Fibroblast of mammary gland (primary cell): ENCODE measurements around the gene RGCC.
A peak's percentile ranks its signal among the peaks of the same experiment; 100 is the strongest.
"Not testable (repeated sequence)": the region's sequence is repeated elsewhere in the genome, so short reads cannot be mapped to it uniquely, and the experiment has no call there.

ENCODE experiments used
- DNase-seq: peaks from one replicate; pipeline ENCODE4 v3.0.0-alpha.2; 2010; ENCODE audit warnings: low read depth
- H3K4me3 ChIP-seq: 2 replicates; pipeline ENCODE4 v1.5.1; 2011; ENCODE audit warnings: low read depth, mild to moderate bottlenecking, low read length, moderate library complexity; ENCODE audit not compliant: control insufficient read depth
- TF ChIP-seq, protein P1 (sequence below): conservative IDR thresholded peaks from 2 replicates; pipeline ENCODE4 v1.5.1; 2011; ENCODE audit warnings: low read depth, low read length, inconsistent platforms; ENCODE audit not compliant: control insufficient read depth, insufficient read depth

RGCC gene

DNA sequence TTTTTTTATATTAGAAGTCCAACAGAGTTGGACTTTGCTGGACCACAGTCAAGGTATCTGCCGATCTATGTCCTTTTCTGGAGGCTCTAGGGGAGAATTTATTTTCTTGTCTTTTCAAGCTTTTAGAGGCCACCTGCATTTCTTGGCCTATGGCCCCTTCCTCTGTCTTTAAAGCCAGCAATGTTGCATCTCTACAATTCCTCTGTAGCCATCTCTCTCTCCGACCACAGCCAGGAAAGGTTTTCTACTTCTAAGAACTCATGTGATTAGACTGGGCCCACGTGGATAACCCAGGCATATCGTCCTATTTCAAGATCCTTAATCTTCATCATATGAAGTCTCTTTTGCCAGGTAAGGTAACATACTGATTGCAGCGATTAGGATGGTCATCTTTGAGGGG lies 43.5 kb upstream of the RGCC start:
- TF ChIP-seq, protein P1, sequence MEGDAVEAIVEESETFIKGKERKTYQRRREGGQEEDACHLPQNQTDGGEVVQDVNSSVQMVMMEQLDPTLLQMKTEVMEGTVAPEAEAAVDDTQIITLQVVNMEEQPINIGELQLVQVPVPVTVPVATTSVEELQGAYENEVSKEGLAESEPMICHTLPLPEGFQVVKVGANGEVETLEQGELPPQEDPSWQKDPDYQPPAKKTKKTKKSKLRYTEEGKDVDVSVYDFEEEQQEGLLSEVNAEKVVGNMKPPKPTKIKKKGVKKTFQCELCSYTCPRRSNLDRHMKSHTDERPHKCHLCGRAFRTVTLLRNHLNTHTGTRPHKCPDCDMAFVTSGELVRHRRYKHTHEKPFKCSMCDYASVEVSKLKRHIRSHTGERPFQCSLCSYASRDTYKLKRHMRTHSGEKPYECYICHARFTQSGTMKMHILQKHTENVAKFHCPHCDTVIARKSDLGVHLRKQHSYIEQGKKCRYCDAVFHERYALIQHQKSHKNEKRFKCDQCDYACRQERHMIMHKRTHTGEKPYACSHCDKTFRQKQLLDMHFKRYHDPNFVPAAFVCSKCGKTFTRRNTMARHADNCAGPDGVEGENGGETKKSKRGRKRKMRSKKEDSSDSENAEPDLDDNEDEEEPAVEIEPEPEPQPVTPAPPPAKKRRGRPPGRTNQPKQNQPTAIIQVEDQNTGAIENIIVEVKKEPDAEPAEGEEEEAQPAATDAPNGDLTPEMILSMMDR: no peak
- no peak overlapping the region for H3K4me3 ChIP-seq
- DNase-seq: no peak

DNA sequence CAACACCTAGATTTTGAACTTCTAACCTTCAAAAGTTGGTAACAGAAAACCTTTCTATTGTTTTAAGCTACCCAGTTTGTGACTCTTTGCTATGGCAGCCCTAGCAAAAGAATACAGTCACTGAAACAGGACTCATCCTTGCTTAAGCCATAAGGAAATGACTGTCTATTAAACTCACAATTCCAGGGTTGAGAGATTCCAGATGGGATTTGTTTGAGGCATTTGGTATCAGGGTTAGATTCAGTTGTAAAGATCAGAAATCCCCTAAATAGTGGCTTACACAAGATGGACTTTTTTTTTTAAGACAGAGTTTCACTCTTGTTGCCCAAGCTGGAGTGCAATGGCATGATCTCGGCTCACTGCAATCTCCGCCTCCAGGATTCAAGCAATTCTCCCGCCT lies 41.1 kb upstream of the RGCC start:
- no peak for DNase-seq
- TF ChIP-seq, protein P1: no peak

DNA sequence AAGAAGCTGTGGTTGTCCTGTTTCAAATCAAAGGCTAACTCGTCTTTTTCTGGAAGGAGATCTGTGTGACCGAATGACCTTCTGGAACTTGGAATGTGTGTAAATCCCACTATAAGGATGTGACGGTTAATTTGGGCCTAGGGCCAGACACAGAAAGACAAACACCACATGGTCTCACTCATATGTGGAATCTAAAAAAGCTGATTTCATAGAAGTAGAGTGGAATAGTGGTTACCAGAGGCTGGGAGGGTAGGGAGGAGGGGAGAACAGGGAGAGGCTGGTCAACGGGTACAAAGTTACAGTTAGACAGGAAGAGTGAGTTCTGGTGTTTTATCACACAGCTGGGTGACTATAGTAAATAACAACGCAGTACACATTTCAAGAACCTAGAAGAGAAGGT lies 39.3 kb upstream of the RGCC start:
- peak; percentile 64 for DNase-seq
- no peak overlapping the region for H3K4me3 ChIP-seq
- TF ChIP-seq, protein P1: no peak

More for the DNA sequence above, 41.1 kb upstream of the RGCC start:
- no peak overlapping the region for H3K4me3 ChIP-seq

DNA sequence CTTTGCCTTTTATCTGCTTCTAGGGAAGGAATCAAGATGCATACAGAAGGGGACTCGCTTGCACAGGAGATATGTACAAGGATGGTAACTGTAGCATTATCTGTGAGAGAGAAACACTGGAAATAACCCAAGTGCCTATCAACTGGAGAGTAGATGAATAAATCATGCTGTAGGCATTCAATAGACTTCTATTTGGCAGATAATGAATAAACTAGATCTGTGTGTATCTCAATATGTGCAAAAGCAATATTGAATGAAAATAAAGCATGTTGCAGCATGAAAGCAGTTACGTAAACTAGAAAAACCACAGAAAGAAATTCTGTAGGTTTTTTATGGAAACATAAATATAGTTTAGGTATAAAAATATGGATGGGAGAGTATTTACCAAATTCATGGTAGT lies 38.6 kb upstream of the RGCC start:
- no peak for DNase-seq
- TF ChIP-seq, protein P1: no peak
- no peak overlapping the region for H3K4me3 ChIP-seq

DNA sequence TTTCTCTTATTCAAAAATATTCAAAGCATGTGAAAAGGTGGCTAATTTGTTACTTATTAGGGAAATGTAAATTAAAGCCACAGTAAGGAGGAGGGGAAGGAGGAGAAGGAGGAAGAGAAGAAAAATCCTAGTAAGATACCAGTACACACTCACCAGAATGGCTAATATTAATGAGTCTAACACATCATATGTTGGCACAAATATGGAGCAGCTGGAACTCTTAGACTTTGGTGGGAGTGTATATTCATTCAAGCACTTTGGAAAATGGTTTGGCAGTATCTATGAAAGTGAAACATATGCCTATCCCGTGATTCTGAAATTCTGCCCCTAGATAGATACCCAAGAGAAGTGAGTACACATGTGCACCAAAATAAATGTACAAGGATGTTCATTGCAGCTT lies 38.1 kb upstream of the RGCC start:
- TF ChIP-seq, protein P1: no peak
- H3K4me3 ChIP-seq: no peak overlapping the region

DNA sequence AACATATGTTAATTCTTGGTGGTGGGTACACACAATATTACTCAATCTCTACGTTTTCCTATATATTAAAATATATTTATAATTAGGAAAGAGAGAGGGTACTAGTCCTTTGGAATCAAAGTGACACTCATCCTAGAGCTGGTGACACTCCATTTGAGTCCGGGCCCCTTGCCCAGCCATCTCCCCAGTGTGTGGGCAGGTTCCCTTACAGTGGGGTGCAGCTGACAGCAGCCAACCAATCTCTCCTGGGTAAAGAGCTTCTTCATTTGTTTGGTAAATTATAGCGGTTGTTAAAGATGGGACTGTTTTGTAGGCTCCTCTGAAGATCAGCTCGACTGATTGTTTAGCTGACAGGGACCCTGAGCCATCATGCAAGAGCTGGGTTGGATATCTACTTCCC lies 37.2 kb upstream of the RGCC start:
- TF ChIP-seq, protein P1: no peak
- no peak overlapping the region for H3K4me3 ChIP-seq
- no peak for DNase-seq

More for the DNA sequence above, 38.1 kb upstream of the RGCC start:
- no peak for DNase-seq

DNA sequence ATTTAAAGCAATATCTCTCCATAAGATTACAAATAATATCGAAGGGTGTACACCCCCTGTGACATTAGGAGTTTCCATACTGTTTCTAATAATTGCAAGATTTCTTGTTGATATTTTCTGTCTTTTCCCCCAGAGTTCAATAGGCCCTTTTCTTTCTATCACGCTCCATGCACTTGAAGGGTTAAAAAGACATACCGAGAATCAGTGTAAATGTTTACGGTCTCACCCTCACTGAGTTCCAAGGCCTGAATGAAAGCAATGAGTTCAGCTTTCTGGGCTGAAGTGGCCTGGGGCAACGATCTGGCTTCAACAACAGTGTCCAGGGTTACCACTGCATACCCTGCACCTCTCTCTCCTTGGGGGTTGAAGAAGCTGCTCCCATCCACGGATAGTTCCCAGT lies 36.0 kb upstream of the RGCC start:
- not testable (repeated sequence) for H3K4me3 ChIP-seq, DNase-seq

DNA sequence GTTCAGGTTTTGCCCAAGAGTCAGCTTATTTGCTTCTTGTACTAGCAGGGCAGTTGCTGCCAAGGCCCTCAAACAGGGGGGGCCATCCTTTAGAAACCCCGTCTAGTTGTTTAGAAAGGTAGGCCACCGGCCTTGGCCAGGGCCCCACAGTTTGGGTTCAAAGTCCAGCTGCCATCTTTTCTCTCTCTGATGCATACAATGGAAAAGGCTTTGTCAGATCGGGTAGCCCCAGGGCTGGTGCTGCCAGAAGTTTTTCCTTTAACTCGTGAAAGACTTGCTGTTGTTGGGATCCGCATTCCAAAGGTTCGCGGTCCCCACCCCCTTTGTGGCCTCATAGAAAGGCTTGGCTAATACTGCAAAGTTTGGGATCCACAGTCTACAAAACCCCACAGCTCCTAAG lies 35.4 kb upstream of the RGCC start:
- DNase-seq, H3K4me3 ChIP-seq: not testable (repeated sequence)

DNA sequence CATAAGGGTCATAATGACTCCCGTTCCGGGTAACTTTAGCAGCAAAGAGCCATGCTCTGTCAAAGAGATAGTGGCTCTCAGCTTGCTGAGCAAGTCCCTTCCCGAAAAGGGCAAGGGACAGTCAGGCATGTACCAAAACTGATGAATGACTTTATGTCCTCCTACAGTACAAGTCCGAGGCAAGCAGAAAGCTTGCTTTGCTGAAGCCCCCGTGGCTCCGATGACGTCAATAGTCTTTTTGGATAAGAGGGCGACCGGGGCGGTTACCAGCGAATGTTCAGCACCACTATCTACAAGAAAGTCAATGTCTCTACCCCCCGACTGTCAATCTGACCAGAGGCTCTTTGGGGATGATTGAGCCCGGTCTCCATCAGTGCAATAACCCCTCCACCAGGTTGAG lies 34.1 kb upstream of the RGCC start:
- not testable (repeated sequence) for DNase-seq, H3K4me3 ChIP-seq

DNA sequence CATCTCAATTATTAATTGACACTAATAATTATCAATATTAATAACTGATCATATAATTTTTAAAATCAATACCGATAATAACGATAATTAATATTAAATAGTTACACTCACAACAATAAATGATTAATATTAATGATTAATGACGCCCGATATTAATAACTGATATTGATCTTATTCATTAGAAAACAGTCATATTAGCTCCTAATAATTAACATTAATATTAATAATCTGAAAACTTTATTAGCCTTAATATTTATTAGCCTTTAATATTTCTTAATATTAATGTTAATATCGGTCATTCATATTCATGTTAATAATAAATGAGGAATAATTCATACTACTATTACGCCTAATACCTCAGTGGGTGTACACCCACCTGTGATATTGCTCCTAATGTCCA lies 32.7 kb upstream of the RGCC start:
- not testable (repeated sequence) for H3K4me3 ChIP-seq, DNase-seq
